ENCODE measurements around the gene NASP.

NASP gene

DNA sequence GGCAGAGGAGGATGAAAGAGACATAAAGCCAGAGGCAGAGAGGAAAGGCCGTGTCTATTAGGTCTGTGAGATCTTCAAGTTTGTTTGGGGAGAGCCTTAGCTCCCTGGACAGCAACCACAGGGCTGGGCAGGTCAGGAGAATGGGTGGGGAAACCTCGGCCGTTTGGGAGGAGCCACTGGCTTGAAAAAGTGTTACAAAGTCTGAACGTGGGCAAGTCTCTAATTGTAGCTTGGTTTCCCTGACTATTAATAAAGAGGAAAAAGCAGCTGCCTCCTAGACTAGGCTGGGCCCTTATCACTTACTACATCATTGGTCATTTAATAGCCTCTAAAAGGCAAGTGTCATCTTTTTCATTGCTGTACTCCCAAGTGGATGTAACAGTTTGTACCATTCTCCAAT lies 40.1 kb downstream of the NASP start, which contains the start of gene CCDC17:
Gene CCDC17 (minus strand): TSS at position 83 of the 400 bp plus-strand sequence. CDS start 145 bp downstream, outside the sequence.
- no peak for DNase-seq (ENCODE audit: low read depth)
- no peak within 1 kb of the TSS for H3K4me3 ChIP-seq (ENCODE audit: low read depth, low read length)
- TF ChIP-seq, protein P1, sequence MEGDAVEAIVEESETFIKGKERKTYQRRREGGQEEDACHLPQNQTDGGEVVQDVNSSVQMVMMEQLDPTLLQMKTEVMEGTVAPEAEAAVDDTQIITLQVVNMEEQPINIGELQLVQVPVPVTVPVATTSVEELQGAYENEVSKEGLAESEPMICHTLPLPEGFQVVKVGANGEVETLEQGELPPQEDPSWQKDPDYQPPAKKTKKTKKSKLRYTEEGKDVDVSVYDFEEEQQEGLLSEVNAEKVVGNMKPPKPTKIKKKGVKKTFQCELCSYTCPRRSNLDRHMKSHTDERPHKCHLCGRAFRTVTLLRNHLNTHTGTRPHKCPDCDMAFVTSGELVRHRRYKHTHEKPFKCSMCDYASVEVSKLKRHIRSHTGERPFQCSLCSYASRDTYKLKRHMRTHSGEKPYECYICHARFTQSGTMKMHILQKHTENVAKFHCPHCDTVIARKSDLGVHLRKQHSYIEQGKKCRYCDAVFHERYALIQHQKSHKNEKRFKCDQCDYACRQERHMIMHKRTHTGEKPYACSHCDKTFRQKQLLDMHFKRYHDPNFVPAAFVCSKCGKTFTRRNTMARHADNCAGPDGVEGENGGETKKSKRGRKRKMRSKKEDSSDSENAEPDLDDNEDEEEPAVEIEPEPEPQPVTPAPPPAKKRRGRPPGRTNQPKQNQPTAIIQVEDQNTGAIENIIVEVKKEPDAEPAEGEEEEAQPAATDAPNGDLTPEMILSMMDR (IDR thresholded peaks at IDR 0.05; ENCODE audit: insufficient read depth, low read depth, low read length, missing control alignments): no peak

DNA sequence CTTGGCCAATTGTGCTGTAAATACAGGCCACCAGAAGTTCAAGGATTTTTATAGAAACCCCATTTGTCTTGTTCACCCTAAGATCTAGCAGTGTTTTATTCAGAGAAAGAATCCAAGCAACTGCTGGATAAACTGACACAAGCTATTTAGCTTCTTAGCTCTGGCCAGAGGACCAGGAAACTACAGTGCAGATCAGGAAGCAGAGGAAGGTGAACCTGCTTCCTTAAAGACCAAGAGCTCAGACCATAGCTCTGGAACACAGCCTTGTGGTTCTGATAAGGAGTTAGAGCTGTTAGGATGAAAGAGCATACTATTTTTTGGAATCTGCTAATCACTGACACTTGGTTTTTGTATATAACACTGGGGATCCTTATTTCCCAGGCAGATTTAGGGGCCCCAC lies 45.2 kb downstream of the NASP start:
- DNase-seq (ENCODE audit: low read depth): no peak
- TF ChIP-seq, protein P1 (IDR thresholded peaks at IDR 0.05; ENCODE audit: insufficient read depth, low read depth, low read length, missing control alignments): no peak
- no peak overlapping the region for H3K4me3 ChIP-seq (ENCODE audit: low read depth, low read length)

DNA sequence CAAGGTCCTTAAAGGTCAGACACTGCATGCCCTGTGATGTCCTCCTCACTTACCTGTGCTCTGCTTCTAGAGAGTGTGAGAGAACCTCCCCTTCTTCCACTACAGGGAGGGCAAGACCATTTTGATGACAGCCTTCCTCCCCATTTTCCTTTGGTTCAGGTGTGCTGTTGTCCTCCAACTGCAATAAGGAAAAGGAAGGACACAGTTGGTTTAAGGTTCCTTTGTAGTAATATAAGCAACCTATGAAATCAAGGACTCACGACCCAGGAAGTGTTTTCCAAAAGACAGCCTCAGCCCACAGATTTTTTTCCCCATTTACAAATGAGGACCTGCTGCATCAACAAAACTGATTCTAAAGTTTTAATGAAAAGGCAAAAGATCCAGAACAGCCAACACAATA lies 46.6 kb downstream of the NASP start:
- no peak overlapping the region for H3K4me3 ChIP-seq (ENCODE audit: low read depth, low read length)
- TF ChIP-seq, protein P1 (IDR thresholded peaks at IDR 0.05; ENCODE audit: insufficient read depth, low read depth, low read length, missing control alignments): no peak
- no peak for DNase-seq (ENCODE audit: low read depth)

DNA sequence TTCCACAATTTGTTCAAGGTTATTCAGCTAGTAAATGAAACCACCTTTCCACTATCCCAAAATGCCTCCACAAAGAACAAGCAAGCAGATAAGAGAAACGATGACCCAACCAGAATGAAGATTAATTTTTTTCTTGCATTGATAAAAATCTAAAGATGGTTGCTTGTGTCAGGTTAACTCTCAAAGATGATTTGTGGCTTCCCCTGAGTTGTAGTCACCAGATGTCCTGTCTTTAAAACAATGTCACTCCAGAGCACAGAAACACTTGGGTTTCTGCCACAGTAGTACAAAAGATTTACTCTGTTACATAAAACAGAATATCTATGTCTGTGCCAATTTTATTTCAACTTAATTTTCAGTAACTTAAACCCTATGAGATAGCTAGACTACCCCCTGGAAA lies 51.4 kb downstream of the NASP start:
- TF ChIP-seq, protein P1 (IDR thresholded peaks at IDR 0.05; ENCODE audit: insufficient read depth, low read depth, low read length, missing control alignments): no peak
- DNase-seq (ENCODE audit: low read depth): no peak
- no peak overlapping the region for H3K4me3 ChIP-seq (ENCODE audit: low read depth, low read length)

DNA sequence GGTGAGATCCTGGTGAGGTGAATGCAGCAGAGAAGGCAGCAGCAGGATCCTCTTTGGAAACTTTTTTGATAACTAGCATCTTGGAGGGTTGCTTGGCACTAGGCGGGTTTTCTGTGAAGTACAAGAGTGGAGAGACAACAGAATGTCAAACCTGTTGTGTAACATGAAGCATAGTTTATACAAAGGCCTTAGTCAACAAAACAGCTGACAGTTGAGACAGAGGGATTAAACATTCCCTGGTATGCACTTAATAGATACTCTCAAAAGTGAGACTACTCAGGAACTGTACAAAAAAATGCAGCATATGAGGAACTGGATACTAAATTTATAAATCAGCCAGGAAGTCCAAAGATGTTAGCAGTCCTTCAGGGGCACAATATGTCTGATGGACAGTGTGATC lies 56.5 kb downstream of the NASP start:
- no peak for DNase-seq (ENCODE audit: low read depth)
- no peak overlapping the region for H3K4me3 ChIP-seq (ENCODE audit: low read depth, low read length)
- TF ChIP-seq, protein P1 (IDR thresholded peaks at IDR 0.05; ENCODE audit: insufficient read depth, low read depth, low read length, missing control alignments): no peak

DNA sequence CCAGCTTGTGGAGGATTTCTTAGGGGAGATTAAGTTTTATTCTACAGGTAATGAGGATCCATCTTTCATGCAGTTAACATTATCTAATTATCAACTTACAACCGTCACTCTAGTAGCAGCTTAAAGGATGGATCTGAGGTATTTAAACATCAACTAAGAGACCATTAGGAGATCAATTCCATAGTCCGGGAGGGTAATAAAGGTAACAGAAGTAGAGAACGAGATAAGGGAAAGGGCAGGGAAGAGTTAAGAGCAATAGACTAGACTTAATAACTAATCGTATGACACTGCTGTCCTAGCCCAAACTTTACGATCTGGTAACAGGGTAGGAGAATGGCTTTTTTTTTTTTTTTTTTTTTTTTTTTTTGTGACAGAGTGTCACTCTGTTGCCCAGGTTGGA lies 59.5 kb downstream of the NASP start:
- no peak for DNase-seq (ENCODE audit: low read depth)
- TF ChIP-seq, protein P1 (IDR thresholded peaks at IDR 0.05; ENCODE audit: insufficient read depth, low read depth, low read length, missing control alignments): no peak
- H3K4me3 ChIP-seq (ENCODE audit: low read depth, low read length): no peak overlapping the region

DNA sequence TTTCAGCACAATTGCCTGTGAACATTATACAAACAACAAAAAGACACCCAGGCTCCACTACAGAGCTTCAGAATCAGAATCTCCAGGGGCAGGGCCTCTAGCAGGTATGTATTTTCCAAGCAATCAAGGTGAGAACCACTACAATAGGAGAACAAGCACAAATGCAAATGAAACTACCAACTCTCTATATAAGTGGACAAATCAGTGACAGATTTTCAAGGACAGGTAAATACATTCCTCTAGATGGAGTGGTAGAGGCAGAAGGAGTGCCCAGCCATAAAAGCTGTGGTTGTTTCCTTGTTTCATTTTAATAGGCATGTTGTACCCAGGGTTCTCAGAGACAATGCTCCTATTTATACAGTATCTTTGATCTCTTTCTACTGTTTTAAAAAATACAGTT lies 60.1 kb downstream of the NASP start:
- TF ChIP-seq, protein P1 (IDR thresholded peaks at IDR 0.05; ENCODE audit: insufficient read depth, low read depth, low read length, missing control alignments): no peak
- H3K4me3 ChIP-seq (ENCODE audit: low read depth, low read length): no peak overlapping the region
- no peak for DNase-seq (ENCODE audit: low read depth)

All from GM12865 (cell line).